Cardiac muscle cell (in vitro differentiated cells and primary cell): ENCODE data around the gene FNIP2. TPM values are rescaled to one million over a fixed set of nuclear protein-coding genes. Genes with fewer than 3 reads are reported as not detected.
"Not testable (repeated sequence)": the region's sequence is repeated elsewhere in the genome, so short reads cannot be mapped to it uniquely, and the experiment has no call there.

Source experiments
- DNase-seq, 2 donors: peaks; one replicate each; pipeline versions ENCODE4 v3.0.0 to v3.0.0-alpha.2; 2010 to 2017; ENCODE audit warnings: low read depth in 1 of 2, low spot score in 1 of 2
- H3K27ac ChIP-seq: fragments of 200-600 bp; sonication (generic); 2 replicates; pipeline ENCODE4 v1.5.1; 2016
- H3K27me3 ChIP-seq: fragments of 200-600 bp; sonication (generic); 2 replicates; pipeline ENCODE4 v1.6.0; 2016; ENCODE audit warnings: control low read depth
- H3K36me3 ChIP-seq: fragments of 200-600 bp; sonication (generic); 2 replicates; pipeline ENCODE4 v1.5.1; 2016; ENCODE audit warnings: control low read depth
- H3K4me1 ChIP-seq: fragments of 200-600 bp; sonication (generic); 2 replicates; pipeline ENCODE4 v1.8.1; 2017; ENCODE audit warnings: low read depth, mild to moderate bottlenecking, mixed run types
- H3K4me3 ChIP-seq: fragments of 200-600 bp; sonication (generic); 2 replicates; pipeline ENCODE4 v1.5.1; 2016; ENCODE audit warnings: mild to moderate bottlenecking
- H3K9me3 ChIP-seq: fragments of 200-600 bp; sonication (generic); 2 replicates; pipeline ENCODE4 v1.5.1; 2017; ENCODE audit warnings: low read depth, mild to moderate bottlenecking, control low read depth
- CTCF ChIP-seq: IDR thresholded peaks from 2 replicates; pipeline ENCODE4 v1.5.1; 2012; ENCODE audit warnings: low read depth, mild to moderate bottlenecking, low read length
- polyA plus RNA-seq: library from polyadenylated mRNA; unstranded; fragments of >200 nt; fragmentation: Nextera tagmentation; extraction: Ambion mirVana; gene quantifications from 2 replicates; pipeline ENCODE4 v1.2.1, GENCODE V29; 2016
- total RNA-seq: library from RNA; depleted of rRNA; stranded (reverse); fragments of >200 nt; gene quantifications from 2 replicates; pipeline ENCODE4 v1.2.3, GENCODE V29; 2016

The FNIP2 gene
- total and polyA plus RNA-seq, 2 experiments from 2014 or later, result 29.9 to 74.4 TPM

DNA sequence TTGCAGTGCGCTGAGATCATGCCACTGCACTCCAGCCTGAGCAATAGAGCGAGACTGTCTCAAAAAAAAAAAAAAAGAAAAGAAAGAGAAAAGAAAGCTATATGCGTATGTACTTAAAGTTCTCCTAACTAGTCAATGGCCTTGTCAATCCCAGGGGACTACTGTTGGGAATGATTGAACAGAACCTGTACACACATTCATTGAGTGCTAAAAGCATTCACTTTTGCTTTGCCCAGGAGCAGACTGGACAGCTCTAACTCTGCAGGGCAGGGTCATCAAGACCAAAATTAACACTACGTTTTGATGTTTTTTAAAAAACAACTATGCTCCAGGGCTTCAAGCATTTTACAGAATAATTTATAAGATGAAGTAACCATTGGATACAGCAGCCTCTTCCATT lies 106.2 kb downstream of the FNIP2 start:
- H3K9me3 ChIP-seq, result no peaks in the 10 kb centered on the region
- TF ChIP-seq CTCF, result no peak
- H3K36me3 ChIP-seq, result peaks cover 5% of the 10 kb centered on the region
- H3K27ac ChIP-seq, result no peak overlapping the region
- H3K4me1 ChIP-seq, result peaks cover 14% of the 10 kb centered on the region
- no peak for DNase-seq
- no peak overlapping the region for H3K4me3 ChIP-seq
- no peaks in the 10 kb centered on the region for H3K27me3 ChIP-seq

DNA sequence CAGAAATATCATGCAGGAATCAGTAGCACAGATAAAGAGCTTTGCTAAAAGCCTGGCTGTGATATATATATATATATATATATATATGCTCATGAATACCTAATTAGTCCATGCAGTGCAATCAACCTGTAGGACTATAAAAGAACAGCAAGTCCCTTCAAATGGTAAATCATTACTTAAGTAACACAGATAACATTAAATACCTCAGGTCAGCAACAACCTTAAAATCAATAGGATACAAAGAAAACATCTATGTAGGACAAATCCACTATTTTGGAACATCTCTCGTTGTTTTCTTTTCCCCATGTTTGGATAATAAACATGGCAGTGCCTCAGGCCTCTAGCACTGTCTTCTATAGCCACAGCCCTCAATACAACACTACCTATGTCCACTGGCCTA lies 106.6 kb downstream of the FNIP2 start:
- Histone ChIP-seq H3K4me3 (no peak overlapping the region), H3K4me1 (peaks cover 14% of the 10 kb centered on the region), H3K27me3 (no peaks in the 10 kb centered on the region), H3K36me3 (peaks cover 5% of the 10 kb centered on the region), H3K27ac (no peak overlapping the region), H3K9me3 (no peaks in the 10 kb centered on the region)
- no peak for TF ChIP-seq CTCF
- DNase-seq, result no peak

DNA sequence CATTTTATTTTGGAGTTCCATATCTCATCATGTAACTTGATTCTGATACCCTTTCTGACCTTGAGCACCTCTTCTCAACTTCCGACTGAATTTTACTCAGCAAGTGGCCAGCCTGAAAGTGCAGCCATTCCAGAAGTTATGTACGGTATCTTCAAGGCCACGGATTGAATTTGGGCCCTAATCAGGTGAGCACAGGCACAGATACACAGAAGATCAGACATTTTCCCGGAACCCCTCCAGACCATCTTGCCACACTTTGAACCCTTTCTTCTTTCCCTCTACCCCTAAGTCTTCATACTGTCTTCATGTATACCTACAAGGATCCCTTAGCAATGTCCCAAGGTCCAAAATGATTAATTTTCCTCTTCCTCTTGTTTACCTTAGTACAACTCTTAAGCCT lies 108.2 kb downstream of the FNIP2 start:
- TF ChIP-seq CTCF, result no peak
- DNase-seq, result no peak
- no peaks in the 10 kb centered on the region for H3K36me3 ChIP-seq

GRCh38 chr4:158882142-158882541 lies 113.3 kb downstream of the FNIP2 start:
- H3K9me3 ChIP-seq, H3K27ac ChIP-seq: not testable (repeated sequence)
- peaks cover 10% of the 10 kb centered on the region for H3K4me1 ChIP-seq

More for the DNA sequence above, 108.2 kb downstream of the FNIP2 start:
- H3K4me1 ChIP-seq, result peaks cover 14% of the 10 kb centered on the region
- H3K4me3 ChIP-seq, result no peak overlapping the region
- no peaks in the 10 kb centered on the region for H3K27me3 ChIP-seq
- no peaks in the 10 kb centered on the region for H3K9me3 ChIP-seq
- H3K27ac ChIP-seq, result peak overlapping the region; percentile 42

GRCh38 chr4:158884280-158884679 lies 115.5 kb downstream of the FNIP2 start:
- Histone ChIP-seq H3K4me1 (peaks cover 9% of the 10 kb centered on the region), H3K27me3 (no peaks in the 10 kb centered on the region)
- DNase-seq, result peak in 1 of 2 donors; percentile 21

More at GRCh38 chr4:158882142-158882541, 113.3 kb downstream of the FNIP2 start:
- H3K4me3 ChIP-seq, H3K36me3 ChIP-seq, H3K27me3 ChIP-seq, DNase-seq: not testable (repeated sequence)

DNA sequence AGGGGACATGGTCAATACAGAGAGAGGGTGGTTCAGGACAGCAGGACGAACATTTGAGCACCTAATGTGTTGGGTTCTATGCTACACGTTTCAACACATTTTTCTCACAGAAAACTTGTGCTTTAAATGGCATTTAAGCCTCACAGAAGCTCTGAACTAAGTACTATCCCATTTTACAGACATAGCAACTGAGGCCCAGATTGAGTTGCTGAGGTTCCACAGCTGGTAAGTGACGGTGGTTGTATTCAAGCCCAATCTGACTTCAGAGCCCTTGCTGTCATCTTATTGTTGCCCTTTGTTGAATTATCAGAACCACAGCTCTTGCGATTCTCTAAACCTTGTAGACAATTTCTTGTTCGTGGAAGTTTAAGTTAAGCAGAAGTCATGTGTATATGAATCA lies 116.7 kb downstream of the FNIP2 start:
- H3K9me3 ChIP-seq, result no peaks in the 10 kb centered on the region
- no peak overlapping the region for H3K27ac ChIP-seq
- H3K4me3 ChIP-seq, result no peak overlapping the region
- H3K36me3 ChIP-seq, result peaks cover 6% of the 10 kb centered on the region
- no peak for TF ChIP-seq CTCF
- DNase-seq, result no peak
- H3K4me1 ChIP-seq, result peaks cover 9% of the 10 kb centered on the region
- no peaks in the 10 kb centered on the region for H3K27me3 ChIP-seq

More at GRCh38 chr4:158884280-158884679, 115.5 kb downstream of the FNIP2 start:
- TF ChIP-seq CTCF, result no peak
- Histone ChIP-seq H3K9me3 (no peaks in the 10 kb centered on the region), H3K27ac (peak overlapping the region; percentile 12), H3K4me3 (no peak overlapping the region), H3K36me3 (peaks cover 4% of the 10 kb centered on the region)
